Renal pelvis (tissue), 4 donors: ENCODE data around the gene PAQR7. TPM values are rescaled to one million over a fixed set of nuclear protein-coding genes. Genes with fewer than 3 reads are reported as not detected.

Source experiments
- DNase-seq: peaks from one replicate; pipeline ENCODE4 v3.0.0-alpha.2; 2013
- polyA plus RNA-seq, 3 donors: library from polyadenylated mRNA; unstranded; fragments of 120-200 nt; gene quantifications; one replicate each; pipeline ENCODE4 v1.2.1, GENCODE V29; 2013; ENCODE audit not compliant: insufficient read length in 3 of 3

PAQR7 gene
- polyA plus RNA-seq, 3 donors: 26.6 to 36.8 (median 36.3) TPM

GRCh38 chr1:25875856-25876692, 566 bp upstream of the PAQR7 start:
- DNase-seq: no peak

- no peak for DNase-seq
Measured at GRCh38 chr1:25874635-25875153, 814 bp downstream of the PAQR7 start.

- DNase-seq: no peak
Measured at GRCh38 chr1:25874209-25874608, 1.3 kb downstream of the PAQR7 start.

- no peak for DNase-seq
Measured at GRCh38 chr1:25873120-25873519, 2.4 kb downstream of the PAQR7 start.

GRCh38 chr1:25872713-25873112, 2.8 kb downstream of the PAQR7 start:
- DNase-seq: no peak

GRCh38 chr1:25871704-25872494, 3.6 kb downstream of the PAQR7 start:
- DNase-seq: no peak

GRCh38 chr1:25871086-25871703, 4.3 kb downstream of the PAQR7 start:
- no peak for DNase-seq

- DNase-seq: no peak
Measured at GRCh38 chr1:25870614-25871013, 4.9 kb downstream of the PAQR7 start.

GRCh38 chr1:25869909-25870606, 5.5 kb downstream of the PAQR7 start:
- no peak for DNase-seq

- peak; percentile 73 for DNase-seq
Measured at GRCh38 chr1:25867210-25867991, 8.1 kb downstream of the PAQR7 start.

- no peak for DNase-seq
Measured at GRCh38 chr1:25866288-25866687, 9.2 kb downstream of the PAQR7 start.

GRCh38 chr1:25864434-25864833, 11.1 kb downstream of the PAQR7 start:
- no peak for DNase-seq

GRCh38 chr1:25863486-25864262, 11.8 kb downstream of the PAQR7 start:
- DNase-seq: no peak

GRCh38 chr1:25862785-25863485, 12.6 kb downstream of the PAQR7 start:
- no peak for DNase-seq

- DNase-seq: no peak
Measured at GRCh38 chr1:25861316-25862286, 13.9 kb downstream of the PAQR7 start.

GRCh38 chr1:25858906-25859789, 16.4 kb downstream of the PAQR7 start, which contains the start of gene AUNIP:
TSS of gene AUNIP (minus strand) at chr1:25859457. CDS start at chr1:25859357, 100 bp downstream.
- peak; percentile 87 for DNase-seq

- no peak for DNase-seq
Measured at GRCh38 chr1:25858494-25858893, 17.0 kb downstream of the PAQR7 start.
